HepG2 (cell line): ENCODE data around the gene NAV3.

Experiments used
- BRD4 ChIP-seq: sonication (generic); formaldehyde crosslinking; IDR thresholded peaks from 2 replicates; pipeline ENCODE4 v1.4.0; 2020; ENCODE audit warnings: missing genetic modification reagents
- FOXJ3 ChIP-seq: sonication (generic); formaldehyde crosslinking; IDR thresholded peaks from 2 replicates; pipeline ENCODE4 v1.4.0; 2020; ENCODE audit warnings: missing genetic modification reagents, mild to moderate bottlenecking, borderline replicate concordance
- SAFB2 ChIP-seq: sonication (generic); formaldehyde crosslinking; IDR thresholded peaks from 2 replicates; pipeline ENCODE4 v1.5.1; 2020; ENCODE audit warnings: missing genetic modification reagents, low read depth, mild to moderate bottlenecking, borderline replicate concordance
- SIN3A ChIP-seq: IDR thresholded peaks from 2 replicates; pipeline ENCODE4 v1.6.1; 2011; ENCODE audit warnings: low read depth, mild to moderate bottlenecking, control low read depth, low read length, borderline replicate concordance
- ZSCAN22 ChIP-seq: sonication (generic); formaldehyde crosslinking; IDR thresholded peaks from 2 replicates; pipeline ENCODE4 v1.4.0; 2020; ENCODE audit warnings: mild to moderate bottlenecking, missing genetic modification reagents

GRCh38 chr12:77919450-77919849 lies 88.8 kb downstream of the NAV3 start:
- TF ChIP-seq SIN3A (no peak), BRD4 (no peak), ZSCAN22 (no peak), SAFB2 (CRISPR knock-in tag) (no peak), FOXJ3 (CRISPR knock-in tag) (no peak)
